HepG2 (cell line): ENCODE measurements around the gene SAMD13. TPM values are rescaled to one million over a fixed set of nuclear protein-coding genes. Genes with fewer than 3 reads are reported as not detected.

Source experiments
- ATAC-seq: fragments of 200-7000 bp; cut with Tn5 transposase; 3 replicates; pipeline ENCODE4 v1.9.1; 2020; ENCODE audit warnings: mild to moderate bottlenecking, moderate library complexity
- BruUV-seq: library from RNA; stranded (reverse); fragments of 400-500 nt; replicated peaks from 2 replicates; lab custom pipeline; 2021; lab: Mats Ljungman, UMichigan
- CTCF ChIA-PET: fragments of 300-600 bp; formaldehyde crosslinking; extraction: SDS; loops from one replicate; lab custom pipeline; 2021; ENCODE audit warnings: low total read pairs, inconsistent platforms, low intra/inter-chr PET ratio; lab: Yijun Ruan, JAX
- POLR2A ChIA-PET: fragments of 350-600 bp; sonication (Branson Sonifier 250); formaldehyde crosslinking; loops from one replicate; lab custom pipeline; 2020; ENCODE audit warnings: antibody characterized with exemption, inconsistent platforms; lab: Yijun Ruan, JAX
- DNase-seq: peaks from one replicate; pipeline ENCODE4 v3.0.0-alpha.2; 2015; ENCODE audit warnings: low spot score
- FAIRE-seq: peaks from 3 replicates; lab custom pipeline; 2011; peaks lifted over from hg19 to GRCh38; lab: Jason Lieb, UNC
- H2AFZ ChIP-seq: one replicate; pipeline ENCODE4 v1.6.1; 2011; ENCODE audit warnings: low read length, inconsistent platforms
- H3K27ac ChIP-seq: fragments of 300-600 bp; 3 replicates; pipeline ENCODE4 v1.8.0; 2011; ENCODE audit warnings: mixed run types, mild to moderate bottlenecking, mixed read lengths, low read length, inconsistent platforms; ENCODE audit not compliant: insufficient read depth; ENCODE audit errors: extremely low read length
- H3K27me3 ChIP-seq, 2 experiments: fragments of 200-600 bp in 1 of 2; 2 replicates in 1 of 2; 3 replicates in 1 of 2; pipeline versions ENCODE4 v1.6.0 to v1.8.0; 2011; ENCODE audit warnings: low read length in 2 of 2, mild to moderate bottlenecking in 2 of 2, moderate library complexity in 2 of 2, inconsistent platforms in 1 of 2; ENCODE audit not compliant: insufficient read depth in 2 of 2, control insufficient read depth in 1 of 2
- H3K36me3 ChIP-seq, 2 experiments: fragments of 200-600 bp in 1 of 2; replicated peaks in 1 of 2; 2 replicates in 1 of 2; 3 replicates in 1 of 2; pipeline versions ENCODE4 v1.5.1 to v1.8.0; 2011; ENCODE audit warnings: low read length in 2 of 2, inconsistent platforms in 1 of 2; ENCODE audit not compliant: insufficient read depth in 2 of 2, control insufficient read depth in 1 of 2
- H3K4me1 ChIP-seq: 2 replicates; pipeline ENCODE4 v1.5.1; 2012; ENCODE audit warnings: low read length, inconsistent platforms; ENCODE audit not compliant: insufficient read depth
- H3K4me2 ChIP-seq: 2 replicates; pipeline ENCODE4 v1.6.0; 2011; ENCODE audit warnings: low read depth, low read length, inconsistent platforms
- H3K4me3 ChIP-seq, 3 experiments: fragments of 200-600 bp in 1 of 3; sonication (generic), shearing (Covaris generic) in 1 of 3; replicated peaks in 1 of 3; 2 replicates each; pipeline ENCODE4 v1.5.1; 2011 to 2016; ENCODE audit warnings: low read length in 3 of 3, inconsistent platforms in 2 of 3, low read depth in 2 of 3, mild to moderate bottlenecking in 2 of 3, control low read depth in 1 of 3, mixed read lengths in 1 of 3; ENCODE audit not compliant: insufficient read depth in 1 of 3
- H3K79me2 ChIP-seq: one replicate; pipeline ENCODE4 v1.6.1; 2011; ENCODE audit warnings: low read length, inconsistent platforms; ENCODE audit not compliant: insufficient read depth
- H3K9ac ChIP-seq: 2 replicates; pipeline ENCODE4 v1.6.0; 2011; ENCODE audit warnings: mild to moderate bottlenecking, low read depth, low read length, inconsistent platforms; ENCODE audit not compliant: insufficient read depth
- H3K9me3 ChIP-seq: 2 replicates; pipeline ENCODE4 v1.5.1; 2012; ENCODE audit warnings: mild to moderate bottlenecking, low read length
- H4K20me1 ChIP-seq: 2 replicates; pipeline ENCODE4 v1.6.0; 2011; ENCODE audit warnings: inconsistent platforms, mild to moderate bottlenecking, low read length, moderate library complexity; ENCODE audit not compliant: insufficient read depth
- ARHGAP35 ChIP-seq: sonication (generic); formaldehyde crosslinking; IDR thresholded peaks from 2 replicates; pipeline ENCODE4 v1.9.0; 2022; ENCODE audit warnings: mild to moderate bottlenecking, inconsistent platforms, moderate library complexity, missing genetic modification reagents, borderline replicate concordance
- KDM1A ChIP-seq: IDR thresholded peaks from 2 replicates; pipeline ENCODE4 v1.6.1; 2016; ENCODE audit warnings: missing compliant biosample characterization
- MATR3 ChIP-seq: sonication (generic); formaldehyde crosslinking; IDR thresholded peaks from 2 replicates; pipeline ENCODE4 v1.4.0; 2020; ENCODE audit warnings: missing genetic modification reagents
- MTF2 ChIP-seq: sonication (generic); formaldehyde crosslinking; IDR thresholded peaks from 2 replicates; pipeline ENCODE4 v1.5.0; 2020; ENCODE audit warnings: missing genetic modification reagents, borderline replicate concordance
- MYPOP ChIP-seq: sonication (generic); formaldehyde crosslinking; IDR thresholded peaks from 2 replicates; pipeline ENCODE4 v1.8.1; 2023; ENCODE audit warnings: mild to moderate bottlenecking, moderate library complexity, missing genetic modification reagents
- NCOA2 ChIP-seq: sonication (generic); formaldehyde crosslinking; IDR thresholded peaks from 2 replicates; pipeline ENCODE4 v1.8.0; 2022; ENCODE audit warnings: inconsistent platforms
- NR1H2 ChIP-seq: sonication (generic); formaldehyde crosslinking; IDR thresholded peaks from 2 replicates; pipeline ENCODE4 v1.8.1; 2022; ENCODE audit warnings: low read depth, missing genetic modification reagents, borderline replicate concordance
- POLR2AphosphoS2 ChIP-seq: IDR thresholded peaks from 2 replicates; pipeline ENCODE4 v1.6.1; 2011; ENCODE audit warnings: low read depth, low read length, improper control_type of control experiment
- RAD51 ChIP-seq: fragments of 450-650 bp; IDR thresholded peaks from 2 replicates; pipeline ENCODE4 v1.6.1; 2016; ENCODE audit warnings: borderline replicate concordance
- SP1 ChIP-seq, 2 experiments: fragments of 450-650 bp in 1 of 2; sonication (generic) in 1 of 2; formaldehyde crosslinking in 1 of 2; IDR thresholded peaks; 2 replicates each; pipeline versions ENCODE4 v1.4.0 to v1.6.1; 2016 to 2020; ENCODE audit warnings: missing genetic modification reagents in 1 of 2
- STAT5B ChIP-seq: sonication (generic); formaldehyde crosslinking; IDR thresholded peaks from 2 replicates; pipeline ENCODE4 v1.4.0; 2020; ENCODE audit warnings: missing genetic modification reagents
- THAP8 ChIP-seq: sonication (generic); formaldehyde crosslinking; IDR thresholded peaks from 2 replicates; pipeline ENCODE4 v1.5.1; 2020; ENCODE audit warnings: missing genetic modification reagents, mild to moderate bottlenecking, borderline replicate concordance
- ZFP36L2 ChIP-seq: sonication (generic); formaldehyde crosslinking; IDR thresholded peaks from 2 replicates; pipeline ENCODE4 v1.4.0; 2020; ENCODE audit warnings: missing genetic modification reagents
- ZKSCAN1 ChIP-seq: fragments of 150-350 bp; IDR thresholded peaks from 2 replicates; pipeline ENCODE4 v1.6.1; 2014; ENCODE audit warnings: low read length
- ZNF512B ChIP-seq: sonication (generic); formaldehyde crosslinking; IDR thresholded peaks from 2 replicates; pipeline ENCODE4 v1.5.1; 2020; ENCODE audit warnings: missing genetic modification reagents, mild to moderate bottlenecking, borderline replicate concordance
- ZNF850 ChIP-seq: sonication (generic); formaldehyde crosslinking; conservative IDR thresholded peaks from 2 replicates; pipeline ENCODE4 v1.9.0; 2021; ENCODE audit warnings: mild to moderate bottlenecking, missing genetic modification reagents
- WGBS: methylation state at CpG from one replicate; pipeline ENCODE4 v1.1.6; 2017; ENCODE audit warnings: low lambda C conversion rate; 5-methylcytosine and 5-hydroxymethylcytosine counted together
- in situ Hi-C: cut with HindIII; loops from 2 replicates; pipeline ENCODE4 v1.10.0; 2017; ENCODE audit warnings: low pct_unique_long_range_greater_than_20kb; ENCODE audit not compliant: extremely low pct_ligation_motif_present
- intact Hi-C: fragments of 100-400 bp; cut with micrococcal nuclease; formaldehyde crosslinking; loops from one replicate; pipeline ENCODE4 v1.10.0; 2022; ENCODE audit not compliant: unreplicated experiment
- polyA plus RNA-seq, 8 experiments: library from polyadenylated mRNA; depleted of rRNA in 3 of 8; stranded (reverse) in 7 of 8; unstranded in 1 of 8; fragments of >200 nt; fragmentation: Illumina TruSeq in 4 of 8; extraction: Trizol in 4 of 8; gene quantifications; 2 replicates each; pipeline versions ENCODE4 v1.2.1 to v1.2.3, GENCODE V29; 2011 to 2016; ENCODE audit warnings: low read depth in 4 of 8, missing spikeins in 1 of 8, mixed read lengths in 1 of 8; ENCODE audit not compliant: insufficient read depth in 1 of 8
- total RNA-seq, 5 experiments: library from RNA; depleted of rRNA; stranded (reverse); fragments of >200 nt; fragmentation: Illumina TruSeq; extraction: Trizol; gene quantifications; 2 replicates each; pipeline ENCODE4 v1.2.3, GENCODE V29; 2016; ENCODE audit warnings: low read depth in 1 of 5
- TF ChIP-seq, protein P1 (sequence below): sonication (generic); formaldehyde crosslinking; IDR thresholded peaks from 2 replicates; pipeline ENCODE4 v1.4.0; 2020; ENCODE audit warnings: missing genetic modification reagents
- TF ChIP-seq, protein P2 (sequence below): IDR thresholded peaks from 2 replicates; pipeline ENCODE4 v1.6.1; 2016; ENCODE audit warnings: mild to moderate bottlenecking, missing biosample characterization, missing genetic modification reagents

Gene SAMD13
- total and polyA plus RNA-seq, 2 of the 13 experiments (the other 11 are each of a cell fraction or from before 2014, with no cell fraction given): 0.09 to 0.18 TPM

- no peak for DNase-seq
- no peaks in the 10 kb centered on the region for H3K79me2 ChIP-seq
- H3K9ac ChIP-seq: no peak overlapping the region
- CTCF ChIA-PET: no interaction called here
- BruUV-seq: no TSS peak
- no peak for FAIRE-seq
- no peaks in the 10 kb centered on the region for H3K4me1 ChIP-seq
- intact Hi-C loops (no loop called here), in situ Hi-C loops (no loop called here)
- H3K36me3 ChIP-seq: no peaks in the 10 kb centered on the region
- WGBS: 0% methylated on average over 2 of the region's 2 CpGs
- no peak overlapping the region for H2AFZ ChIP-seq
- TF ChIP-seq, protein P1, sequence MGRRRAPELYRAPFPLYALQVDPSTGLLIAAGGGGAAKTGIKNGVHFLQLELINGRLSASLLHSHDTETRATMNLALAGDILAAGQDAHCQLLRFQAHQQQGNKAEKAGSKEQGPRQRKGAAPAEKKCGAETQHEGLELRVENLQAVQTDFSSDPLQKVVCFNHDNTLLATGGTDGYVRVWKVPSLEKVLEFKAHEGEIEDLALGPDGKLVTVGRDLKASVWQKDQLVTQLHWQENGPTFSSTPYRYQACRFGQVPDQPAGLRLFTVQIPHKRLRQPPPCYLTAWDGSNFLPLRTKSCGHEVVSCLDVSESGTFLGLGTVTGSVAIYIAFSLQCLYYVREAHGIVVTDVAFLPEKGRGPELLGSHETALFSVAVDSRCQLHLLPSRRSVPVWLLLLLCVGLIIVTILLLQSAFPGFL (CRISPR knock-in tag): no peak
- TF ChIP-seq ZKSCAN1 (no peak), POLR2AphosphoS2 (no peak), STAT5B (CRISPR knock-in tag) (no peak), ZFP36L2 (CRISPR knock-in tag) (no peak), ARHGAP35 (CRISPR knock-in tag) (no peak), MTF2 (CRISPR knock-in tag) (no peak), SP1 (IDR thresholded peaks at IDR 0.05) (no peak), SP1 (CRISPR knock-in tag; IDR thresholded peaks at IDR 0.05) (no peak), MYPOP (CRISPR knock-in tag) (no peak), RAD51 (no peak), KDM1A (CRISPR knock-in tag) (no peak), NR1H2 (CRISPR knock-in tag) (no peak), NCOA2 (CRISPR knock-in tag) (no peak), THAP8 (no peak), ZNF512B (CRISPR knock-in tag) (no peak), MATR3 (CRISPR knock-in tag) (no peak), ZNF850 (CRISPR knock-in tag) (no peak)
- TF ChIP-seq, protein P2, sequence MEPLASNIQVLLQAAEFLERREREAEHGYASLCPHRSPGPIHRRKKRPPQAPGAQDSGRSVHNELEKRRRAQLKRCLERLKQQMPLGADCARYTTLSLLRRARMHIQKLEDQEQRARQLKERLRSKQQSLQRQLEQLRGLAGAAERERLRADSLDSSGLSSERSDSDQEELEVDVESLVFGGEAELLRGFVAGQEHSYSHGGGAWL (CRISPR knock-in tag): no peak
- no peak overlapping the region for H3K27ac ChIP-seq
- ATAC-seq: no peak
- H3K27me3 ChIP-seq: no peaks in the 10 kb centered on the region
- no peaks in the 10 kb centered on the region for H3K9me3 ChIP-seq
- no peak overlapping the region for H3K4me3 ChIP-seq
- H4K20me1 ChIP-seq: no peaks in the 10 kb centered on the region
- POLR2A ChIA-PET: no interaction called here
- no peak overlapping the region for H3K4me2 ChIP-seq
Observed at GRCh38 chr1:84311296-84311695, 9.8 kb downstream of the SAMD13 start.
